Measurements from ENCODE around the gene PA2G4.

DNA sequence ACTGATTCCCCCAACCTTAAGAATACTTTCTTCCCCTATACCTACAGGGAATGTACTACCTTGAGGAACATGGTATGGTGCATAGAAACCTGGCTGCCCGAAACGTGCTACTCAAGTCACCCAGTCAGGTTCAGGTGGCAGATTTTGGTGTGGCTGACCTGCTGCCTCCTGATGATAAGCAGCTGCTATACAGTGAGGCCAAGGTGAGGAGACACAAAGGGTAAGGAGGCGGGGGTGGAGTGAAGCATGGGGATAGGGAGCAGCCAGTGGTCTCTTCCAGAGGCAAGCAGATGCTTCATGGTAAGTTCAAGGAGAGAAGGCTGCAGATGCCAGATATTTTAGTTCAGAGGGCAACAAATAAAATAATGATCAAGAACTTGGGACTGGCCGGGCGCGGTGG lies 6.6 kb upstream of the PA2G4 start:
- TF ChIP-seq OSR1 (CRISPR knock-in tag; IDR thresholded peaks at IDR 0.05) (no peak), BACH2 (CRISPR knock-in tag; IDR thresholded peaks at IDR 0.05; ENCODE audit: borderline replicate concordance) (no peak)
- TF ChIP-seq, protein P1, sequence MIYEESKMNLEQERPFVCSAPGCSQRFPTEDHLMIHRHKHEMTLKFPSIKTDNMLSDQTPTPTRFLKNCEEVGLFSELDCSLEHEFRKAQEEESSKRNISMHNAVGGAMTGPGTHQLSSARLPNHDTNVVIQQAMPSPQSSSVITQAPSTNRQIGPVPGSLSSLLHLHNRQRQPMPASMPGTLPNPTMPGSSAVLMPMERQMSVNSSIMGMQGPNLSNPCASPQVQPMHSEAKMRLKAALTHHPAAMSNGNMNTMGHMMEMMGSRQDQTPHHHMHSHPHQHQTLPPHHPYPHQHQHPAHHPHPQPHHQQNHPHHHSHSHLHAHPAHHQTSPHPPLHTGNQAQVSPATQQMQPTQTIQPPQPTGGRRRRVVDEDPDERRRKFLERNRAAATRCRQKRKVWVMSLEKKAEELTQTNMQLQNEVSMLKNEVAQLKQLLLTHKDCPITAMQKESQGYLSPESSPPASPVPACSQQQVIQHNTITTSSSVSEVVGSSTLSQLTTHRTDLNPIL (CRISPR knock-in tag; IDR thresholded peaks at IDR 0.05; ENCODE audit: low read depth), result no peak
